HG02642 (cell line): ENCODE measurements around the gene ADAM8.
"Not testable (repeated sequence)": the region's sequence is repeated elsewhere in the genome, so short reads cannot be mapped to it uniquely, and the experiment has no call there.

ENCODE experiments used
- ATAC-seq: cut with Tn5 transposase; IDR thresholded peaks from one replicate; pipeline ENCODE4 v1.9.1; 2021; ENCODE audit warnings: mild to moderate bottlenecking; ENCODE audit not compliant: unreplicated experiment, poor library complexity

ADAM8 gene

DNA sequence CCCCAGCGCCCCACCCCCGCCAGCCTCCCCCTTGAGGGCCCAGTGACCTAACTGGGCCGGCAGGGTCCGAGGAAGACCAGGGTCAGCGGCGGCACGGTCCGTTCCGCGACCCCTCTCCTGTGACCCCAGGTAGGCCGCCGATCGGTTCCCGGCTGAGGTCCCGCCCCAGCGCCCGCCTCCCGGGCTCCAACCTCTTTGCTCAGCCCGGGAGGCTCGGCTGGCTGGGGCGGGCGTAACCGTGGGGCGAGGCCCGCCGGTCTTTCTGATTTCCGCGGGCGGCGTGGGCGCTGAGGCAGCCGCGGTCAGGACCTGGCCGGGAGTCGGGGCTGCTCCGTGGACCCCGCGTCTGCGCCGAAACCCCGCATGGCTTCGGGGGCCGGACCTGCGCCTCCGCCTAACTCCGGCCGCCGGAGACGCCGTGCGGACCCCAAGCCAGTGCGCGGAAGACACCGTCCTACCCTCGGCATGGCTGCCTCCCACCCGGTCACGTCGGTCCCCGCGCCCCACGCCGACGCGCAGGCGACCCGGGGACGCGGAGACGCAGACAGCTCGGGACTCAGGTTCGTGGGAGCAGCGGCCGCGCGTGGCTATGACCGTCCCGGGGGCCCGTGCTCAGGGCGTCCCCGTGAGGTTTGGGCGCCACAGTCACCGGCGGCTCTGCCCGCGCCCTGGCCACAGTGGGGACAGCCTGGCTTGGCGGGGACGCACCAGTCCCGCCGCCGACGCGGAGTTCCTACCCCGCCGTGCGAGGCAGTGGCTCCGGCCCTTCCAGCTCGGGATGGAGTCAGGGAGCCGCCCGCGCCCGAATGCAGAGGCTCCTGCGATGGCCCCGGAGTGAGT lies 40.0 kb downstream of the ADAM8 start:
- no peak for ATAC-seq

DNA sequence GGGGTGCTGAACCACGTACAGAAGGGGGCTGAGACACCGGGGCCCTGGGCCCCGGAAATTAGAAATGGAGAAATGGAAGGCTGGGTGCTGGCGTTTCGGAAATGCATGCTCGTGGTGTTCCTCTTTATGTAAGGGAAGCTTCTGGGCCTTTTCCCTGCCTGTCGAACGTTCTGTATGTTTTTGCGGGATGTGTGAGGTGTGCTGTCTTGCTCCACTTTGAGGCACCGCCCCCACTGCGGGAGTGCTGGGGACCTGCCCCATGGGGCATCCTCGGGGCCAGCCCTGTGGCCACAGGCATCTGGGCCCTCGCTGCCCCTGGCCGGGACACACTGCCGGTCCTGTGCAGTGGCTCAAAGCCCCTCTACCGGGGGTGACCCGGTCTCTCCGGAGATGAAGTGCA lies 40.7 kb downstream of the ADAM8 start:
- no peak for ATAC-seq

DNA sequence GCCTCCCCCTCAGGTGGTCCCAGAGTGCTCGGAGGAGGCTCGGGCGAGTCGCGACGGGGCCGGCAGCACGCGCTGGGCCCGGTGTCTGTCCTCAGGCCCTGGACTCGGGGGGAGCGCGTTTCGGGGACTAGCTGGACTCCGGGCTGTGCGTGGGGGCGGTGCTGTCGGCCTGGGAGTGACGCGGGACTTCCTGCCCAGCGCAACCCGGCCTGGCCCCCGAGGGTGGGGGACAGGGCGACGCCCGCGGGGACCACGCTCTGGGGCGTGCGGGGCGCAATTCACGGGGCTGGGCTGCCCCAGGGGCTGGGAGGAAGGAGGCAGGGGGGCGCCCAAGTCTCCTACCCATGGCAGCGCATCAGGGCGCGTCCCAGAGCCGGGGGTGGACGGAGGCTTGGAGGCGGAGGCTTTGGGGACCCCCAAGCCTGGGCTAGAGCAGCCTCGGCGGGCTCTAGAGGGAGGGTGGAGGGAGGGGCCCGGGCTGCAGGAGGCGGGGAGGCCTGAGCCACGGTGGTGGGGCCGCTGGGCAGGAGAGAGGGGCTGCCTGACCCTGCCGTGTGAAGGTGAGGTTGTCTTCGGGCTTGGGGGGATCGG lies 41.3 kb downstream of the ADAM8 start:
- no peak for ATAC-seq

DNA sequence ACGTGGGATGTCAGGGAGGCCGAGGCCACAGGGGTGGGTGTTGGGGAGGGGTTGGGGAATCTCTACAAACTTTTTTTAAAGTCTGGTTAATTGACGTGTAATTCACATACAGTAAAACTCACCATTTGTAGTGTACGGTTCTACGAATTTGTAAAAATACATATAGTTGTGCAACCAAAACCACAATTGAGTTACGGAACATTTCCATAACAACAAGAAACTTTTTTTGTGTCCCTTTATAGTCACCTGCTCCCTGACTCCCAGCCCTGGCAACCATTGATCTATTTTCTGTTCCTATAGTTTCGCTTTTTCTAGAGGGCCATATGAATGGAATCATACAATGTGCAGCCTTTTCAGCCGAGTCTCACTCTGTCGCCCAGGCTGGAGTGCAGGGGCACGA lies 41.9 kb downstream of the ADAM8 start:
- ATAC-seq = not testable (repeated sequence)

DNA sequence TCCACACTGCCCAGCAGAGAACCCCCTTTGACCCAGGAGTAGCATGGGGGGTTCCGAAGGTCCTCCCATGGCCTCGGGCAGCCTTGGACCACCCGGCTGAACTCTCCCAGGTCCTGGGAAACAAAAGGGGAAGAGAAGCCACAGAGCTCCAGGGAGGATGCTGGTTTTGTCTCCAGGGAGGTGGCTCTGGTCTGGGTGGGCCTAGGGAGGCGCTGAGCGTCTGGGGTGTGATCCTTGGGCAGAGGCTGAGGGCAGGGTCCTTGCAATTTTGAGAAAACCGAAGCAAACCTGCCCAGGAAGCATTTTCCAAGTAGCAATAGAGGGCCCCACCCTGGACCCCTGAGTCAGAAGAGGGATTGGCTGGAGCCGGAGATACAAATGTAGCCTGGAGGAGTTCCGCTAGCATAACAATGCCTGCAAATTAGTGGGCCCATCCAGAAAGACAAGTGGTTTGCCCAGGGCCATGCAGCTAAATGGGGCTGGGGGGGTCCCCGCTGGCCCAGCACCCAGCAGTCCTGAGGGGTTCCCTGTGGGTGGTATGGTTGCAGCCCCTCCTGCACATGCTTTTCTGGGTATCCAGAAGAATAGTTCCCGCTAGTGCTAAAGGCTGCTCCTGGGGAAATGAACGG lies 44.6 kb downstream of the ADAM8 start:
- ATAC-seq = no peak

DNA sequence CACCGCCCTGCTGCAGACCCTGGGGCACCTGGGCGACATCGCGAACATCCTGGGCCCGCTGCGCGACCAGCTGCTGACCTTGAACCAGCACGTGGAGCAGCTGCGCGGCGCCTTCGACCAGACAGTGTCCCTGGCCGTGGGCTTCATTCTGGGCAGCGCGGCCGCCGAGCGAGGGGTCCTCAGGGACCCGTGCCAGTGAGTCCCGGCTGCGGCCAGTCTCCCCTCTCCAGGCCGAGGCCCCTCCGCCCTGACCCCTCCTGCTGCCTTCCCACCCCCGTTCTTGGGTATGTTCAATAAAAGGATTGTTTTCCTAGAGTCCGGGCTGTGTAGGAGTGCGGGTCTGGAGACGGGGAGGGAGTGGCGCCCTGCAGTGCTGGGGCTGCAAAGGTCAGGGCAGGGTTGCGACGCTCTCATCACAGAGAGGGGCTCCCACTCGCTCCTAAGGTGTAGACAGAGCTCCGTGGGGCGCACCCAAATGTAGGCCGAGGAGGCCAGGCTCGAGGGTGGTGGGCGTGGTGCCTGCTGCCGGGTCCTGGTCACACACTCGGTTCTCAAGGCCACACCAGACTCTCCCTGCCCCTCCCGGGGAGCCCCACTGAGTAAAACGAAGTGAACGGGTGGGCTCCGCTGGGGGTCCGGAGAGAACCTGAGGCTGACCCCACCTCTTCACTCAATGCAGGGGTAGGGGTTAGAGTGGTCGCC lies 45.3 kb downstream of the ADAM8 start:
- no peak for ATAC-seq

DNA sequence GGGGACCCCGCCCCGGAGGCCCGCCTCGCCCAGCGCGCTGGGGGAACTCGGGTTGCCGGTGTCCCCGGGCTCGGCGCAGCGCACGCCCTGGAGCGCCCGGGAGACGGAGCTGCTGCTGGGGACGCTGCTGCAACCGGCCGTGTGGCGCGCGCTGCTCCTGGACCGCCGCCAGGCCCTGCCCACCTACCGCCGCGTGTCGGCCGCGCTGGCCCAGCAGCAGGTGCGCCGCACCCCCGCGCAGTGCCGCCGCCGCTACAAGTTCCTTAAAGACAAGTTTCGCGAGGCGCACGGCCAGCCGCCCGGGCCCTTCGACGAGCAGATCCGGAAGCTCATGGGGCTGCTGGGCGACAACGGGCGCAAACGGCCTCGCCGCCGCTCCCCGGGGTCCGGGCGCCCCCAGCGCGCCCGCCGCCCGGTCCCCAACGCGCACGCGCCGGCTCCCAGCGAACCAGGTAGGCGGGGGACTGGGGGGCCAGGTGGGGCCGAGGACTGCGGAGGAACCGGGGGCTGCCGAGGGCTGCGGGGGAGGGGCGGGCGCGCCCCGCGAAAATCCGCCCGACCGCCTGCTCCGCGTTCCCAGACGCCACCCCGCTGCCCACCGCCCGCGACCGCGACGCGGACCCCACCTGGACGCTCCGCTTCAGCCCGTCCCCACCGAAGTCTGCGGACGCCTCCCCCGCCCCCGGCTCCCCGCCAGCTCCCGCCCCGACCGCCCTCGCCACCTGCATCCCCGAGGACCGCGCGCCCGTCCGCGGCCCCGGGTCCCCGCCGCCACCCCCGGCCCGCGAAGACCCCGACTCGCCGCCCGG lies 46.1 kb downstream of the ADAM8 start:
- ATAC-seq = no peak

DNA sequence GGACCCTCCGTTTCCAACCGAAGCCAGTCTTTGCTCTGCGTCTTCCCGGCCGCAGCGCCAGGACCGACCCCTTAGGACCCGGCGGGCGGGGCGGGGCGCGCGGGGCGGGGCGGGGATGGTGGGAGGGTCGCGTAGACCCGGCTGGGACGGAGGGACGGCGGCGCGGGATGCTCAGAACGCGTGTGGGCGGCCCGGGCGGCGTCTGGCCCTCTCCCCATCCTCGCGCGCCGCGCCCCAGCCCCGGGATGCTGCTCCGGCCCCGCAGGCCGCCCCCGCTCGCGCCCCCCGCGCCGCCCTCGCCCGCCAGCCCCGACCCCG lies 46.7 kb downstream of the ADAM8 start, which contains the start of gene UTF1:
TSS of gene UTF1 (plus strand) at position 174 of the 318 bp plus-strand sequence. CDS start at position 246, 72 bp downstream.
- no peak for ATAC-seq

DNA sequence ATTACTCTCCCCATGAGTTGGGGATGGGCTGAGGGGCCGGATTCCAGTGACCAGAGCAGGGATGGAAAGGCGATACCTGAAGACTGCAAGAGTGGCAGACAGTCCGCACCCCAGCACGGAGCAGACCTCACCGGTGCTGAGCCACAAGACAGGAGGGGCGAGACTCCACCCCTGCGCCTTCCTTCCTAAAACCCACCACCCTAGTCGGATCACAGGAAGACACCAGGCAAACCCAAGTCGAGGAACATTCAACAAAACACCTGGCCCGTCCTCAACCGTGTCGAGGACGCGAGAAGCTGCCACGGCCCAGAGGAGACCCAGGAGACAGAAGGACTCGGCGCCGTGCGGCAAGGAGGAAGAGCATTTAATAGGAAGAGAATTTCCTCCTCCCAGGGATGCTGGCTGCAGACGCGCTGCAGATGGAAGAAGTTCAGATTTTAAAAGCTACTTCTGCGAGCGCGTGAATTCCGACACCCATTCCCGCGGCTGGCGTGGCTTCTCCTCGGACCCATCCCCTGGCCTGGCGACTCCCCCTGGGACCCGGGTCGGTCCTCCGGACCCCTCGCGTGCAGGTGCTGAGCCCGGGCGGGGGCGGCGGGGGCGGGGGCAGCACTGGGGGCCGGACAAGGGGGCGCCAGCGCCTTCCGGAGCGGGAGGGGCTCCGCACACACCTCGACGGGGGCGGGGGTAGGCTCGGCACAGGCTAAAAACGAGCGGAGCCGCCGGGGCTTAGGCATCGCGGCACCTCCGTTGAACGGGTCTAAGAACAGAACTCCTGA lies 47.2 kb downstream of the ADAM8 start:
- ATAC-seq = no peak

DNA sequence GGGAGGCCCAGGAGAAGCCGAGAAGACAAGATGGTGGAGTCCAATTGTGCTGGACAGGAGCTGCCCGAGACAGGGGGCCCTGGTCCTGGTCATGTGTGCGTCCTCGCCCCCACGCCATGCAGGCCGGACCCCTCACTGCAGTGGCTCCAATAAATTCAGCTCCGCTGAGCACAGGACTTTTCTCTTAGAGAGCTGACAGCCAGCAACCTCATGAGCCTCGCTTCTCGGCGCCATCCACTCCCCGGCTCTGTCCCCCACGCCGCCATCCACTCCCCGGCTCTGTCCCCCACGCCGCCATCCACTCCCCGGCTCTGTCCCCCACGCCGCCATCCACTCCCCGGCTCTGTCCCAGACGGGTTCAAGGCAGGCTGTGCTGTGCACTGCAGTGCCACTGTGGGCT lies 49.4 kb downstream of the ADAM8 start:
- no peak for ATAC-seq

DNA sequence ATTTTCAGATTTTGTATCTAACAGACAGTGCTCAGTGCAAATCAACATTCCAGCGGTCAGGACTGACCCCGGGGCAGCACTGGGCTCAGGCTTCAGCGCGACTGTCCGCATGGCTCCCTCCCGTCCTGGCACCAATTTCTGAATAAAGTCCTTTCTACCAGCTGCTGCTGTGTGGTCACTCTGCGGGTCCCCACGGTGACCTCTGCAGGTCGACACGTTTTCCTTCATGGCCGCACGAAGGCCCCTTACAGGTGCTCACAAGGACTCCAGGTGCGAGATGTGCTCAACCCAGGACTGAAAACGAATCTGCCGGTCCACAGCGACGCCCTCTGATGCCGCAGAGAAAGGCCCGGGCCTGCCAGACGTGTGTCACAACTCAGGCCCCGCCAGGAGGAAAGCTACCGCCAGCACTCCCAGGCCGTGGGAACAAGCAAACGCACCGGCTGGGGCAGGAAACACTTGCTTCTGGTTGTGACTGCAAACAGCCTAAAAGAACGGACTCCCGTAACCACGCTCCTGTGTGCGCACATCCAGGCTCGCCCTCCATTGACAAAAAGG lies 50.3 kb downstream of the ADAM8 start:
- no peak for ATAC-seq

DNA sequence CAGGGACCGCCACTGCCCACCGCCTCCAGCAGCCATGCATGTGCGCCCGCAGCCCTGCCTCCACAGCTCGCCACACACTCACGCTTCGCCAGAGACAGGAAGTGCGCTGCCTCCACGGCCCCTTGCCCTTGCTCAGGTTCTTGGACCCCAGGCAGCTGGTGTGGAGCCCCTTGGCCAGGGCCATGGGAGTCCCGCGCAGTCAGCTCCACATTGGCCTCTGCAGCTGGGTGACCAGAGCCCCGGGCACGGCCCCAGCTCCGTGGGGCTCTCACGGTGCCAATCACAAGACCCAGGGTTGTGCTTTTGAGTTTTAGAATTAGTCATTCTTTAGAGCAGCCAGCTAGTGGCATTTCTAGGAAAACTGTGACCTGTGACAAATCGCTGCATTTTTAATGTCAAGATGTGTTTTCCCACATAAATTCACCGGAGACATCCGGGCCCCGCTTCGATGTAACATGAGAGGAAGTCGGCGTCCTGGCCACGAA lies 50.9 kb downstream of the ADAM8 start:
- ATAC-seq = no peak

DNA sequence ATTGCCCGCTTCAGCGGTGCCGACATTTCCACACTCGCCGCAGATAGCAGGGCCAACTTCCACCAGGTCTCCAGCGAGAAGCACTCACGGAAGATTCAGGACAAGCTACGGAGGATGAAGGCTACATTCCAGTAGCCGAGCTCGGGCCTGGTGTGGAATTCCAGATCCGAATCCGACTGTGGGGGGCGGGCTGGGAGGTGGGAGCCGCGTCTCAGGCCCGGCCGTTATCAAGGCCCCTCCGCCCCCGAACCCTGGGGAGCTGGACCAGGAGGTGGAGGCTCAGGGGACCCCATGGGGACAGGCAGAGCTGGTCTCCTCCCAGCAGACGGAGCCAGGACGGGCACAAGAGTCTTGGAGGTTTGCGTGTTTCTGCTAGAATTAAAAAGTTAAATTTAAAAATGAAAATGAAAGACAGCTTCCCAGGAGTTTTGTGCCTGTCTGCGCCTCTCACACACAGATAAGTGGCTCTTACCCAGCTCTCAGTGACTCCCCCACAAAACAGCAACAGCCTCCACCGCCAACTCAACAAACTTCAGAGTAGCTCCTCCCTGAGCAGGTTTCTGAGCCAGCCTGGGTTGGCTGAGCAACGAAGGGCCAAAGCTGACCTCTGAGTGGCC lies 51.8 kb downstream of the ADAM8 start:
- no peak for ATAC-seq

DNA sequence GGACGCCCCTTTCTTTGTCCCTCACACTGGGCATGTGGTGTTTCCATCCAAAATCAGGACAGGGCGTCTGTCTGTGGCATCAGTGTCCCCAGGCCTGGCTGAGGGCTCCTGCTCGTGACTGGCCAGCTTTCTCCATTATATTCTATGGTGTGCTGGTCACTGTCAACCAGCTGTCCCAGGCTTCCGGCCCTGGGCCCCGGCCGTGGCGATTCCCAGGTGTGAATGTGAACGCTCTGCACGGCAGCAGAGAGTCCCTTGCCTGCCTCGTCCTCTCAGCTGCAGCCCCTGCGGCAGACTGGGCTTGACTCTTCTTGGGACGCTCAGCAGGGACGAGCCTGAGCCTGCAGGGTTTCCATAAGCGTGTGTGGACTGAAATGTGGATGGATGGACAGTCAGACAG lies 52.6 kb downstream of the ADAM8 start:
- ATAC-seq = no peak

DNA sequence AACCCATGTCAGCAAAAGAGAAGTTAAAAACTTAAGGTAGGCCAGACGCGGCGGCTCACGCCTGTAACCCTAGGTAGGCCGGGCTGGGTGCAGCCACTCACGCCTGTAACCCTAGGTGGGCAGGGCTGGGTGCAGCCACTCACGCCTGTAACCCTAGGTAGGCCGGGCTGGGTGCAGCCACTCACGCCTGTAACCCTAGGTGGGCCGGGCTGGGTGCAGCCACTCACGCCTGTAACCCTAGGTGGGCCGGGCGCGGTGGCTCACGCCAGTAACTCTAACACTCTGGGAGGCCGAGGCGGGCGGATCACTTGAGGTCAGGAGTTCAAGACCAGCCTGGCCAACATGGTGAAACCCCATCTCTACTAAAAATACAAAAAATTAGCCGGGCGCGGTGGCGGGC lies 54.9 kb downstream of the ADAM8 start:
- not testable (repeated sequence) for ATAC-seq

DNA sequence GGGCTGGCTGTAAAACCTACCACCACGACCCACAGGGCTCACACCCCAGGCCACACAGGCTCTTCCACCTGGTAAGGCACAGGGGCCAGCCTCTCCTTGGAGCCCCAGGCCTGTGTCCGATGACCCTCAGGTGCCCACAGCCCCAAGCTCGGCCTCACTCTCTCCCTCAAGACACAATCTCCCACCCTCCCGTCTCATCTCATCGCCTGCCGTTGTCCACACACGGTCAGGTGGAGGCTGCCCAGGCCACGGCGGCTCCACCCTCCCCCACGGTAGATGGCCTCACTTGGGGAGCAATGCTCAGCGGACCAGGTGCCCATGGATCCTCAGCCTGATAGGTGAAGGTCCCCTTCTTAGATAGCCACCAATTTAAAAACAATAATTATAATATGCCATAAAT lies 55.3 kb downstream of the ADAM8 start:
- ATAC-seq = no peak

DNA sequence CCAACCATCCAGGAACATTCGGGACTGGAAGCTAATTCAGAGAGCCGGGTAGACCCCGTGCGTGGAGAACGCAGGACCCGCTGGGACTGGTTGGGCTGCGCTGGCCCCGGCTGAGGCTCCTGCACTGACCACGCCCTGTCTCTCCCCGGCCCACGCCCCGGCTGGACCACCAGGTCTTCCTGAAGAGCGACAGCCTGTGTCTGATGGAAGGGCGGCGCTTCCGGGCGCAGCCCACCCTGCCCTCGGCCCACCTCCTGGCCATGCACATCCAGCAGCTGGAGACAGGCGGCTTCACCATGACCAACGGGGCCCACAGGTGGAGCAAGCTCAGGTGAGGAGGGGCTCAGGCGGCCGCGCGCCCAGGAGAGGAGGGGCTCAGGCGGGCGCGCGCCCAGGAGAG lies 56.9 kb downstream of the ADAM8 start:
- ATAC-seq = no peak

DNA sequence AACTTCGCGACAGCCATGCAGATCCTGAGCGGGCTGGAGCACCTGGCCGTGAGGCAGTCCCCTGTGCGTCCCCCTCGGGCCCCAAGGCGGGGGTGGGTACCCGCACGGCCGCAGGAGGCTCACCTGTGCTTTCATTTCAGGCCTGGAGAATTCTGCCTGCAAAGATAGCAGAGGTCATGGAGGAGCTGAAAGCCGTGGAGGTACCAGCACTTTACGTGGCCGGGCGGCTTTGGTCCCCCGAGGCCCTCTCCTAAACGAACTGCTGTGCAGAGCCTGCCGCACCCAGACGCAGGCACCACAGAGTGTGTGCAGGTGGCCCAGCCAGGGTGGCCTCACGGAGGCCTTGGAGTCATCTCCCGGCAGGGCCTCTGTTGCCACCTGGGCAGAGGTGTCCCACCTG lies 57.8 kb downstream of the ADAM8 start:
- ATAC-seq = no peak
